ENCODE data around the gene SMURF1.

The SMURF1 gene

DNA sequence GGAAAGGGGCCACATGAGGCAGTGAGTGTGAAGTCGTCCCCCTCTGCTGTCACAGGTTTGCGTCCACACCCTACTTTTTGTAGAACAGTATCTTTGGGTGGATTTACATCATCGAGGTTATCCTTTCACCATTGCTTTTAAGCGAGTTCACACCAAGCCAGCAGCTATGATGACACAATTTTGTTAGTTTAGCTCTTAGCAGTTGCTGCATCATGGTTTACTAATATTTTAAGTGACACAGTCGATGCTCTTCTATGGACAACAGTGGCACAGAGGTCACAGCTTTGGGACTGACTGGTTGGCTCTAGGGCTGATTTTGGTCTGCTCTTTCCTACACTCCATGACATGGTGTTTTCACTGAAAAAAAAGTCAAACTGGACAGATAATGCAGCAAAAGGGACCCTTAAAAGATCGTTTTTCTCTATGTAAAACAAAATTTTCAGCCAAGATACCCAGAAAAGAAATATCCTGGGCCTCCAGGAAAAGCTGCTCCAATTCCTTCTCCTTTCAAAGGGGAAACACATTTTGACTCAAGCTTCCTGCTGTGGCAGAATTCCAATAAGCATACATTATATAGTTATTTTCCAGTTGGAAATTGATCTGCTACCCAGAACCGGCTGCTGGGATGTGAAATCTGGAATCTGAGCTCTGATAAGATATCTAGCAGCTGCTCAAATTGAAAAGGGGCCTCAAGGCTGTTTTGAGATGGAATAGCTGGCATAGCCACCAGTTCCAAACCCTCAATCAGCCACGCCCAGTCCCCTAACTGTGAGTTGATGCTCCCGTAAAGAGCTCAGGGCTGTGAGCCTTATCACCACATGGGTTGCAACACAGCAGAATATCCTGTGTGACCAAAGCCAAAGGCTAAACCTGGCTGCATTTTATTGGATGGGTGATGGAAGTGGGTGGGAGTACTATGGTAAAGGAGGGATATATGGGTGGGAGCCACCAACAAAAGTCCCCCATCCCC is 114.2 kb downstream of the SMURF1 start:
- DNase-seq (ENCODE audit: low spot score) = peak; percentile 55

DNA sequence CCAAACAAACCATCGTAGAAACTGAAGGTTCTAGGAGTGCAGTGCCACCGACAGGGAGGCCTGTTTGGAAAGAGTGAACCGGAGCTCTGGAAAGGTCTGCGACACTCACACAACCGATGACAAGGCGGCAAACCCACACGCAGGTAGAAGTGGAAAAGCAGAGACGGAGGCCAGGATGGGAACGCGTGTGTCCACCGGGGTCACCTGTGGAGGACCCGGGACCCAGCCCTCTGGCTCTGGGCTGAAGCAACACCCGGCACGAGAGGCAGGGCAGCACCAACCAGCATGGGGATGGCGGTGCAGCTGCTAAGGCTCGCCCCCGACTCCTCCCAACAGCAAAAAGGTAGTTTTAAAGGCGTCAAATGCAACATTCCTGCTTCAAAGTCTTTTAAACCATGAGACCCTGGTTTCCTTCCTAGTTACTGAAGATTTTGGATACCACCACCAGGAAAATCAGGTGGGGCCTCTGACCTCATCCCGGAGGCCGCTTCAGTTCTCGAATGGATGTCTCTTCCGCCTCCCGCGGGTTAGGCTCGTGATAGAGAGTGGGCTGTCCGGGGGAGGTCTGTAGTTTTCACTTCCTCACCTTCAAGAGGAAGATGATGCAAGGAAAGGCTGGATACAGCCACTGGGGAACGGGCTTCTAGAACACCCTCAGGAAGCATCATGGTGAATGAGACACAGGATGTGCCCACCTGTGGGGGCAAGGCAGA is 115.5 kb downstream of the SMURF1 start:
- DNase-seq (ENCODE audit: low spot score) = no peak

DNA sequence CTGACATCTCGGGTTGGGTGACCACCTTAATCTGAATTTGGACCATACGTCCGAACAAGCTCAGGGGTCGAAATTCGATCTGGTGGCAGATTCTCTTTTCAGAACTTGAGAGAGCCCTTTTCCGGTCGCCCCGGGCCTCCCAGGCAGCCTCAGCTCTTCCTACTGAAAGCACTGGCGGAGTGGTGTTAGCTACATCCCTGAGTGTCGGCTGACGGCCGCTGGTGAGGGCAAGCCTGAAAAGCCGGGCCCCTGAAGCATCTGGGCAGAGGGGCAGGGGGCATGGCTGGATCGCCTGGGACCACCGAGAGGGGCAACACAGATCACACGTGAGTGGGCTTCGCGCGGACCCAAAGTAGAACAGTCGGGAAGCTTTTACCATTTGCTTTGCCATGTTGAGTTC is 116.1 kb downstream of the SMURF1 start:
- no peak for DNase-seq (ENCODE audit: low spot score)

DNA sequence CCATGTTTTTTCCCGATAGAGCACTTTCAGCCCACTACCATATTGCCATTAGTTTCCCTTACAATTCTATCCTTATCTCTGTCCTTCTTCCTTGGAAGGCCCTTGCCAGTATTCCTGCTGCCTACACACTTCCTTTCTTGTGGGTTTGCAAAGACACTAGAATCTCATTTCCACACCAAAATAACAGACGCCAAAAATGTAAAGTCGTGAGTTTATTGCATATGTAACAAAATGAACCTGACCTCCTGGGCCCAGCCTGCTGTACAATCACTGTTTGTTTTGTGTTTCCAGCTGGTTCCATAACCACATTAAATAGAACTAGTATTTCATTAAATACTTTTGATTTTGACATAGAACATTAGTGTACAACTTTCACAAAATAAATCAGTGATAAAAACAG is 116.7 kb downstream of the SMURF1 start:
- DNase-seq (ENCODE audit: low spot score) = no peak

DNA sequence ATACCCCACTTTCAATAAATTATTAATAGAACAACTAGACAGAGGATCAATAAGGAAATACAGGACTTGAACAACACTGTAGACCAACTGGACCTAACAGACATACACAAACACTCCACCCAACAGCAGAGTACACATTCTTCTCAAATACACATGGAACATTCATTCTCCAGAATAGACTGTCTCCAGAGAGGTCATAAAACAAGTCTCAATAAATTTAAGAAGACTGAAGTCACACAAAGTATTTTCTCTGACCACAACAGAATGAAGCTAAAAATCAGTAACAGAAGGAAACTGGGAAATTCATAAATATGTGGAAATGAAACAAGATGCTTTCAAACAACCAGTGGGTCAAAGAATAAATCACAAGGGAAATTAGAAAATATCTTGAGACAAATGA is 119.8 kb downstream of the SMURF1 start:
- no peak for DNase-seq (ENCODE audit: low spot score)

DNA sequence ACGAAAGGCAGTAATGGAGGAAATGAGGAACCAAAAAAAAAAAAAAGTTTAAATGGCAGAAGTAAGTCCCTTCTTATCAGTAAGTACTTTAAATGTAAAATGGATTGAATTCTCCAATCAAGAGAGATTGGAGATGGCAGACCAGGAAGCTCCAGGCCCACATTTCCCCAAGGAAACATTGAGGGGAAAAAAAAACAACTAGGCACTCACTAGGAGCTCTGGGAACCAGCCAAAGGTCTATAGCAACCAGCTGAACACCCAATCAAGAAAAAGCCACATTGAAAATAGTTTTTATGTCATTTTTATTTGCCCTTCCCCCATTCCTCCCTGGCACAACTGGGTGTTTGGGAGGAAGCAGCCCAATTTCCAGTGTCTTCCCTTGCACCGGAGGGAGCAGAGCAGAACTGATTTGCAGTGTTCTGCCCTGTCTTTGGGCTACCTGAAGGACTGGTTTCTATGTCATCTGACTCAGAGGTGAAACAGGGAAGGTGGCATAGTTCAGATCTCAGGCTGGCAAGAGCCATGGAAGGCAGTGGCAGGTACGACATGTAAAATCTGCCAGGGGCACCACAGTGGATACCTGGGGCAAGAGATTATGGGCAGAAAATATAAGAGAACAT is 121.9 kb downstream of the SMURF1 start:
- no peak for DNase-seq (ENCODE audit: low spot score)

DNA sequence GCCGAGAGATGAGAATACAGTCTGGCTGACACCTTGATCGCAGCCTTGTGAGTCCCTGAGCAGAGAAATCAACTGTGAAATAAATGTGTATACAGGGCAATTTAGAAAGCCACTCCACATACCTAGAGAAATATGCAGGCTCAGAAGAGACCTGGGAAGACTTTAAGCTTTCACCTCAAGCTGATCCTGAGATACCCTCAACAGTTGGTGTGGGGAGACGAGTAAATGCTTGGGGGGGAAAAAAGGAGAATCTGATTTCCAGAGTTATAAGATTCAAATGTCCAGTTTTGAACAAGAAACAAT is 123.5 kb downstream of the SMURF1 start:
- DNase-seq (ENCODE audit: low spot score) = no peak

DNA sequence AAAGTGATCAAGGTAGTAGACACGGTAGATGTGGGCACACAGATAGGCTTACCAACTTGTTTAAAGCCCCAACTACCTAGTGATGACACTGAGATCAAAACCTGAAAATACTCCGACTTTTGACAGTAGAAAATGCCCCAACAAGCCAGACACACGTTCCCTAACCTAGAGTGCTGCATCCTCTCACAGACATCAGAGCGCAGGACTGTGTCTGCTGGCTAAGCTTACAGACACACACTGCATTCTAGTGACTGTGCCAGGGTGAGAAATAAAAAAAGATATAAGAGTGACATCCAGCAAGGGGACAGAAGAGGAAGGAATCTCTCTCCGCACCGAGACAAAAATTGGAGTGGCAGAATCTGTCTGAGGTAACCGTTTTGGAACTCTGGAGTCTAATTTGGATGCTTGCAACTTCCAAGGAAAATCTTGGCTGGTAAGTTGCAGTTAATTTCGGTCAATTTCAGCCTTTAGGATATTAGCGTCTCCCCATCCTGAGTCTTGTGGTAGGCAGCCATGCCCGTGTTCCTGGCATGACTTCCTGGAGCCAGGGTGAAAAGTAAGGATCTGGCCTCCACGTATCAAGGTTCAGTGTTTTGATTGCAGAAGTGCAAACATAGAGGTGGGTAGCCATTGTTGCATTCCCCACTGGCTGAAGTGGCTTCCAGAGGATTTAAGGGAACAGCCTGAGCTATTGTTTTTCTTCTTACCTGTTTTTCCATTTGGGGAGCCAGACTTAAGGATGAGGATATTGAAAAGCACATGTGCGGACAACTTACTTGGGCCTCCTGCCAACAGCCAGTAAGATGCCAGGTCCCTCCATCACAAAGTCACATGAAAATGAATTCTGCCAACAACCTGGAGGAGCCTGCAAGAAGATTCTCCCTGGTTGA is 124.1 kb downstream of the SMURF1 start:
- no peak for DNase-seq (ENCODE audit: low spot score)

DNA sequence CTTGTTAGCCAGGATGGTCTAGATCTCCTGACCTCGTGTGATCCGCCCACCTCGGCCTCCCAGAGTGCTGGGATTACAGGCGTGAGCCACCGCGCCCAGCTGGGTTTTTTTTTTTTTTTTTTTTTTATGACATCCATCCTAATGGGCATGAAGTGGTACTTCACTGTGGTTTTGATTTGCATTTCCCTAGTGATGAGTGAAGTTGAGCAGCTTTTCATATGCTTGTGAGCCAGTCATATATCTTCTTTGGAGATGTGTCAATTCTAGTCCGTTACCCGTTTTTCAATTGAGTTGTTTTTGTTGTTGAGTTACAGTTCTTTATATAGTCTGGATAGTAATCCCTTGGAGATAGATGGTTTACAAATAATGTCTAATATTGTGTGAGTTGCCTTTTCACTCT is 127.7 kb downstream of the SMURF1 start:
- DNase-seq (ENCODE audit: low spot score) = no peak

DNA sequence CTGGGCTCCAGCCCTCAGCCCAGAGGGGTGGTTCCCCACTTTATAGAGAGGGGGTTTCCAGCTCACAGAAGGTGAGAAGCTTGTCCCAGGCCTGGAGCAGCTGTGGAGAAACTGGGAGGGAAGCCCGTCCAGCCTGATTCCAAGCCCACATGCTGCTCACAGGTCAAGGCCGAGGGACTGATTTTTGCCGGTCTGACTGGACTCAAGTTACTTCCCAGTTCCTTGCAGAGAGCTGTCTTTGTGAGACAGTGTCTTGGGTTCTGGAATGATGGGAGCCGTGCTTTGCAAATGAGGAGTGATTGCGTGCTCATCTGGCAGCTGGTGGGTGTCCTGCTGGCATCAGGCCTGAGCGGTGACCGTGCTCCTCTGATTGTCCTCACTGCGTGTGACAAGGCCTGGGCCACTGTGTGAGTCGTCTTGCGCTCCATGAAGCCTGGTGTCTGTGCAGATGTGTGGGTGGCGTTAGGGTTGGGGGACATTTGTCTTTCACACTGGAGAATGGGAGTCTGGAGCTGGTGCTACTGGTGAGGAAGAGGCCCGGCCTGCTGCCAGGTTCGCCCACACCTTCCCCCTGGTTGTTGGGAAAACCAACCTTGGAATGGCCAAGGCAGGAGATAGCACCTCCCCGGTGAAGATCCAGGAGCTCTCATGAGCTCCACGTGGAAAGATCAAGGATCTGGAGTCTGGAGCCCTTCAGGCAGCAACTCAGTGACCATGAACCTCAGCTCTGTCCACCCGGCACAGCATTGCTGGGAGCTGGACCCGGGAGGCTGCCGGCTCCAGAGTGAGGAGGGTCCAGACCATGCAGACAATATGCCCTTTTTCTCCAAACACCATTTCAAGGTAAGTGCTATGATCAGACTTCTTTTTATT is 129.6 kb downstream of the SMURF1 start:
- no peak for DNase-seq (ENCODE audit: low spot score)

DNA sequence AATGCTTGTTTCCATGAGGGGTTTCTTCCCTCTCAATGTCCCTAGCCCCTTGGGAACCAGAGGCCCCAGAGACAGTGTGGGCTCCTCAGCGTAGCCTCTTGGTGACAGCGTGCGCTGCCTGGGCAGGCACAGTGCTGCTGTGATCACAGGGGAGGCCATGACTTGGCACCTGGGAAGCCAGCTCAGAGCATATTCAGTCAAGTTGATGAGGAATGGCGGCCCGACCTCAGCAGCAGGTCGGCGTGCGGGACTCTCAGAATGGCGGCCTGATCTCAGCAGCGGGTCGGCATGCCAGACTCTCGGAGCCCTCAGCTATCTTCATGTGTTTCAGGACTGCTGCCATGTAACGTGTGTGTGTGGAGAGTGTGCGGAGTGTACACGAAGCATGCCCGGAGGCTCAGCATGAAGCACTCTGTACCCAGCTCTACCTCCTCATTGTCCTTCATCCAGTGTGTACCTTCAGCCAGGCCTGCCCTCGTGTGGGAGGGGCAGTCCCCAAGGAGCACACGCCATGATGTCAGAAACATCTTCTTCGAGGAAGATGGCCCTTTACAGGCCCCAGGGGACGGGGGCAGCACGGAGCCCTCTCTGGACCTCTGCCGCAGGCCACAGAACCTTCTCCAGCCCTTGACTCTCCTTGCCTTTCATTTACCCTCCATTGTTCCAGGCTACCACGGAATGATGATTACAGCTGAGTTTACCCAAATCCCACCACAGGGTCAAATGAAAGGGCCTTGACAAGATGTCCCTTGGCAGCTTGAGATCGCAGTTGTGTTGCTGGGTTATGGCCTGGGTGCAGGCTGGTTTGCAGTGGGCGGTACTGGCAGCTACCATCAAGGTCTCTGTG is 130.4 kb downstream of the SMURF1 start:
- DNase-seq (ENCODE audit: low spot score) = no peak

DNA sequence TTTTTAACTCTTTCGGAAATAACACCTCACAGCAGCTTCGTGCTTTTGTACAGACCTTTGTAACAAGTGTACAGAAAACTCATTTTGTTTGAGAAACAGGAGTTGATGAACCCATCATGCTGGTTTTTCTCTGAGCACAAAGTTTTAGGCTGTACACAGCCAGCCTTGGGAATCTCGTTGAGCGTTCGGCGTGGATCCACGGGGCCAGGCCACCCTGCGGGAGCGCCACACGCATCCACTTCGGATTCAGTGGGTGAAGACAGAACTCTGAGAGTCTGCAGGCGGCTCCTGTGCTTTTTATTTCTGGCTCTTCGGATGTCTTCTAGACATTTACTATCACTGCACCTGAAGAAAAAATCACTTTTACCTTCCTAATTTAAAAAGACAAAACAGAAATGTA is 131.2 kb downstream of the SMURF1 start:
- no peak for DNase-seq (ENCODE audit: low spot score)

DNA sequence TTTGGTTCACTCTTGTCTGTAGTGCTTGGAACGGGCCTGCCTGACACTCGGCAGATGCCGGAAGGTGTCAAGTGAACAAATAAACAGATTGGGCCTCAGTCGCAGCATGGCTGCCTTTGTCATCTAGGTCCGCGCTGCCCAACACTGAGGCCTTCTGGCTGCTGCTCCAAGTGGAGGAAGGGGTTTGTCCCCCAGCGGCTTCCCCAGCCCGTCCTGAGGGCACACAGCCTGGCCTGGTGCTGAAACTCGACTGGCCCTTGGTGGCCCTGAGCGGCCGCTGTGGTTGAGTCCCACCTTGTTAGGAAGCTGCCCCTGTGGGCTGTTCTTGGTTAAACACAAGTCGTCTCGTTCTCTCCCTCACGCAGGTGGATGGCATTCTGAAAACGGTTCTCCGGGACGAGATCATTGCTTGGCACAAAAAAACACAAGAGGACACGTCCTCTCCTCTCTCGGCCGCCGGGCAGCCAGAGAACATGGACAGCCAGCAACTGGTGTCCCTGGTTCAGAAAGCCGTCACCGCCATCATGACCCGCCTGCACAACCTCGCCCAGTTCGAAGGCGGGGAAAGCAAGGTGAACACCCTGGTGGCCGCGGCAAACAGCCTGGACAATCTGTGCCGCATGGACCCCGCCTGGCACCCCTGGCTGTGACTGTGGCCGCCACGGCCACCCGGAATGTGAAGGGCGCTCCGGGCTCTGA is 132.1 kb downstream of the SMURF1 start:
- DNase-seq (ENCODE audit: low spot score) = no peak

DNA sequence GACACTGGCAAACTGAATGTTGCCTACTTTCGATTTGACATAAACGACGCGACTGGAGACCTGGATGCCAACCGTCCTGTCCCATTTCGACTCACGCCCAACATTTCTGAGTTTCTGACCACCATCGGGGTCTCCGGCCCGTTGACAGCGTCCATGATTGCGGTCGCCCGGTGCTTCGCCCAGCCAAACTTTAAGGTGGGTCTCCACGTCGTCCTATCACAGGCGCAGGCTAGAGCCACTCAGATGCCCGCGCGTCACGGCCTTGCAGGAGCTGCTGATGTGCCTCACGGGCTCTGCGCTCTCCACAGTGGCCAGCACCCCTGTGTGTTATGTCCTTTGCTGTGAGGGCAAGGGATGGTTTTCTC is 132.6 kb downstream of the SMURF1 start:
- DNase-seq (ENCODE audit: low spot score) = no peak

DNA sequence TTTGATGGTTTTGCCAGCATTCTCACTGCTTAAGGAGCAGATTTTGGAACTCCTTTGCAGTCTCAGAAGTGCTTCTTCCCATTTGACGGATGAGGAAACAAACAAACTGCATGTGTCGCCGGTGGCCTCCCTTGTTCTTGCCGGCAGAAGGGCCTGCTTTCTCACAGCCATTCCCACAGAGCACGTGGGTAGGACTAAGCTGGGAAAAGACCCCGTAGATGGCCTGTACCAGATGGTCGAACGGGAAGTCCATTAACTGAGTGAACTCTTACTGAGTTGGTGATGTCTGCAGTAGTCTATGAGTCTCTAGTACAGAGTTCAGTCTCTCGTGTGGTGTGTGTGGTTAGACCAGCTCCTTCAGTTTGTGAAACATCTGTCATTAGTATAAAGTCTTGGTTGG is 133.6 kb downstream of the SMURF1 start:
- no peak for DNase-seq (ENCODE audit: low spot score)

DNA sequence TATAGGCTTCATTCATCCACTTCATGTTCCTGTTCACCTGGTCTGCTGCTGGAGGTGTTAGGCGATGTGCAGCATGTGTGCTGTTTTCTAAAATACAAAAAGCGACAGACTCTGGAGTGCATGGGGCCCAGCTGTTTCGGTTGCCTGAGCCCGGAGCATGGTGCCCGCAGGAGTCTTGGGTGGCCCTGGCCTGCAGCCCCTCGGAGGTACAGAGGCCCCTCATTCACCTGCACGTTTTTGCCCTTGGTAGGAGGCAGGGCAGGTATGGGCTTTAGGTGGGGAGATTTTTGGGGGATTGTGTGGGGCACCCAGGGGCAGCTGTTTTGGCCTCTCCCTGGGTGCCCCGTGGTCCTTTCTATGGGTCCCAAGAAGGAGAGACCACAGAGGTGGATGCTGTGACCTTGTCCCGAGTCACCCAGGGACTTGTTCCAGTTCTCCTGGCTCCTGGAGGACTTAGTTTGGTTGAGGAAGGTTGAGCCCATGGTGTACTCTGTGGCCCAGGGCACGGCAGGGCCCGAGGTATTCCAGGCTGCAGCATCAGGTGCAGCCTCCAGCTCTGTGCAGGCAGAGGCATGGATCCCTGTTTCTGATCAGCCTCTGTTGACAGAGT is 134.9 kb downstream of the SMURF1 start:
- DNase-seq (ENCODE audit: low spot score) = no peak

DNA sequence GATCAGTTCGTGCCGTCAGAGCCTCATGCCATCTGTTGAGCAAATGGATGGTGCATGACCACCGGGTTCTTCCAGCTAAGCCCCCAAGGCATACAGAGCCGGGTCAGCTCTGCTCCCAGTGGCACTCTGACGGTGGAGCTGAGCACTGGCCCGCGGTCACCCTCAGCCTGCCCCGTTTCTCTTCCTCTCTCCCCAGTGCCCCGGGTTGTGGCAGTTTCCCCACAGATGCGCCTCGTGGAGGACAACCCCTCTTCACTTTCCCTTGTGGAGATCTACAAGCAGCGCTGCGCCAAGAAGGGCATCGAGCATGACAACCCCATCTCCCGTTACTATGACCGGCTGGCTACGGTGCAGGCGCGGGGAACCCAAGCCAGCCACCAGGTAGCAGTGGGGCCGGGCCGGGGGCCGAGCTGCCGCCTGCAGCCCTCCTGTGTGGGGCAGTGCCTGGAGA is 135.7 kb downstream of the SMURF1 start:
- no peak for DNase-seq (ENCODE audit: low spot score)

DNA sequence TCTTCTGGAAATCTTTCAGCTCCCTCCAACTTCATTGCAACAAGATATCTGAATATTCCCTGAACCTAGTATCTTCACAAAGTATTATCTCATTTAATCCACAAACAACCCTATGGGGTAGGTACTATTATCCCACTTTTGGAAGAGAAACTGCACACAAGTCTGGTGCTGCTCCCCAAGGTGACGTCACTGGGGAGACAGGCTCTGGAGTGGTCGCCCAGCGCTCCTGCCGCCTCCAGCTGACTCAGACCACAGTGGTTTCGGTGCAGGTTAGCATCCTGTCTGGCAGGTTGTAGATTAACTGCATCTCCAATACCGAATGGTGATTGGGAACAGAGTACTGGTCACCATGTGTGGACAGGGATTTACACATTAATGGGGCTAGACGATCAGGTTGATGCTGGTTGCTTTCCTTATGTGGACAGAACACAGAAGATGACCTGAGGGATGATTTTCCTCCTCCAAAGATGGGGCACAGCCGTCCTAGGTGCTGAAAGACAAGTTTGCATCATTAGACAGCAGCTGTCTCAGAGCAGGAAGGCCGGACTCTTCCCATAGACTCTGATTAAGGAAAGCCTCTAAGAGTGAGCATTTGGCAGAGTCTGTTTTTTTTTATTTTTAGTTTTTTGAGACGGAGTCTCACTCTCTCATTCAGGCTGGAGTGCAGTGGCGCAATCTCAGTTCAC is 137.0 kb downstream of the SMURF1 start:
- DNase-seq (ENCODE audit: low spot score) = no peak
